C4-2B (cell line): ENCODE data around the gene HIVEP3.
"Not testable (repeated sequence)": the region's sequence is repeated elsewhere in the genome, so short reads cannot be mapped to it uniquely, and the experiment has no call there.

ENCODE experiments used
- H3K27ac ChIP-seq: fragments of 450-650 bp; 2 replicates; pipeline ENCODE4 v1.5.1; 2017
- CTCF ChIP-seq: fragments of 450-650 bp; conservative IDR thresholded peaks from 2 replicates; pipeline ENCODE4 v1.5.1; 2017; ENCODE audit warnings: mild to moderate bottlenecking
- ZFX ChIP-seq: fragments of 450-650 bp; IDR thresholded peaks from 2 replicates; pipeline ENCODE4 v1.6.1; 2017

HIVEP3 gene

GRCh38 chr1:41560931-41561330, 357.8 kb downstream of the HIVEP3 start:
- H3K27ac ChIP-seq, result no peak overlapping the region
- TF ChIP-seq CTCF (no peak), ZFX (no peak)

- TF ChIP-seq CTCF (no peak), ZFX (no peak)
Observed at GRCh38 chr1:41560496-41560895, 358.2 kb downstream of the HIVEP3 start.

GRCh38 chr1:41559331-41559730, 359.4 kb downstream of the HIVEP3 start:
- TF ChIP-seq ZFX, result no peak
- no peak for TF ChIP-seq CTCF
- H3K27ac ChIP-seq, result no peak overlapping the region

More at GRCh38 chr1:41560496-41560895, 358.2 kb downstream of the HIVEP3 start:
- H3K27ac ChIP-seq, result no peak overlapping the region

GRCh38 chr1:41558761-41559171, 360.0 kb downstream of the HIVEP3 start:
- no peak overlapping the region for H3K27ac ChIP-seq

GRCh38 chr1:41557751-41558455, 360.8 kb downstream of the HIVEP3 start:
- no peak overlapping the region for H3K27ac ChIP-seq
- no peak for TF ChIP-seq ZFX
- TF ChIP-seq CTCF, result no peak

More at GRCh38 chr1:41558761-41559171, 360.0 kb downstream of the HIVEP3 start:
- TF ChIP-seq CTCF, result no peak
- TF ChIP-seq ZFX, result no peak

- H3K27ac ChIP-seq, result not testable (repeated sequence)
Observed at GRCh38 chr1:41554746-41555145, 364.0 kb downstream of the HIVEP3 start.

GRCh38 chr1:41547781-41548560, 370.8 kb downstream of the HIVEP3 start:
- TF ChIP-seq CTCF (no peak), ZFX (no peak)

More at GRCh38 chr1:41547781-41548560, 370.8 kb downstream of the HIVEP3 start:
- H3K27ac ChIP-seq, result no peak overlapping the region
